K562 (cell line): ENCODE data around the gene MTMR4. TPM values are rescaled to one million over a fixed set of nuclear protein-coding genes. Genes with fewer than 3 reads are reported as not detected.

Experiments
- ATAC-seq: fragments of 200-7000 bp; cut with Tn5 transposase; 3 replicates; pipeline ENCODE4 v1.9.1; 2020; ENCODE audit warnings: moderate library complexity
- BruUV-seq: library from RNA; stranded (reverse); fragments of 400-500 nt; replicated peaks from 2 replicates; lab custom pipeline; 2021; lab: Mats Ljungman, UMichigan
- CTCF ChIA-PET: fragments of 300-600 bp; formaldehyde crosslinking; extraction: SDS; loops from one replicate; lab custom pipeline; 2021; ENCODE audit warnings: low intra/inter-chr PET ratio; lab: Yijun Ruan, JAX
- POLR2A ChIA-PET: fragments of 300-600, 350-650 bp; sonication (Branson Sonifier 250); formaldehyde crosslinking; extraction: SDS; loops from one replicate; lab custom pipeline; 2021; ENCODE audit warnings: antibody characterized with exemption, inconsistent platforms; lab: Yijun Ruan, JAX
- DNase-seq, 4 experiments: peaks; one replicate each; pipeline versions ENCODE4 v3.0.0 to v3.0.0-alpha.2; 2011 to 2018; ENCODE audit warnings: low spot score in 3 of 4, mixed read lengths in 3 of 4; ENCODE audit errors: extremely low read depth in 1 of 4
- FAIRE-seq: peaks from 2 replicates; lab custom pipeline; 2011; peaks lifted over from hg19 to GRCh38; lab: Jason Lieb, UNC
- H2AFZ ChIP-seq: 2 replicates; pipeline ENCODE4 v1.6.0; 2011; ENCODE audit warnings: low read depth, low read length, control low read depth, inconsistent platforms
- H3K27ac ChIP-seq: fragments of 200-600 bp; 3 replicates; pipeline ENCODE4 v1.8.0; 2011; ENCODE audit warnings: low read depth, mild to moderate bottlenecking, control low read depth, inconsistent platforms, low read length, moderate library complexity, mixed read lengths; ENCODE audit errors: extremely low read depth
- H3K27me3 ChIP-seq, 2 experiments: fragments of 300-600 bp in 1 of 2; 2 replicates in 1 of 2; 3 replicates in 1 of 2; pipeline versions ENCODE4 v1.6.0 to v1.8.0; 2011; ENCODE audit warnings: inconsistent platforms in 2 of 2, low read length in 2 of 2, mild to moderate bottlenecking in 1 of 2, mixed read lengths in 1 of 2, moderate library complexity in 1 of 2; ENCODE audit not compliant: control insufficient read depth in 2 of 2, insufficient read depth in 2 of 2
- H3K36me3 ChIP-seq: fragments of 300-600 bp; 3 replicates; pipeline ENCODE4 v1.8.0; 2011; ENCODE audit warnings: mild to moderate bottlenecking, low read length, inconsistent platforms; ENCODE audit not compliant: control insufficient read depth, insufficient read depth
- H3K4me1 ChIP-seq, 2 experiments: fragments of 200-600 bp in 1 of 2; replicated peaks in 1 of 2; 2 replicates in 1 of 2; 3 replicates in 1 of 2; pipeline versions ENCODE4 v1.5.1 to v1.8.0; 2011; ENCODE audit warnings: inconsistent platforms in 2 of 2, low read length in 2 of 2, mild to moderate bottlenecking in 1 of 2, mixed read lengths in 1 of 2, moderate library complexity in 1 of 2; ENCODE audit not compliant: control insufficient read depth in 2 of 2, insufficient read depth in 2 of 2
- H3K4me2 ChIP-seq: 2 replicates; pipeline ENCODE4 v1.6.1; 2011; ENCODE audit warnings: low read length, control low read depth, inconsistent platforms, mixed read lengths; ENCODE audit not compliant: insufficient read depth
- H3K4me3 ChIP-seq: fragments of 200-600 bp; sonication (generic), shearing (Covaris generic); 2 replicates; pipeline ENCODE4 v1.5.1; 2016; ENCODE audit warnings: control low read depth, inconsistent platforms
- H3K79me2 ChIP-seq: fragments of 200-600 bp; 3 replicates; pipeline ENCODE4 v1.8.0; 2011; ENCODE audit warnings: low read length, inconsistent platforms; ENCODE audit not compliant: control insufficient read depth, insufficient read depth
- H3K9ac ChIP-seq, 2 experiments: 2 replicates each; pipeline versions ENCODE4 v1.6.0 to v1.6.1; 2011; ENCODE audit warnings: low read depth in 2 of 2, low read length in 2 of 2, control low read depth in 1 of 2, inconsistent platforms in 1 of 2, mild to moderate bottlenecking in 1 of 2, mixed read lengths in 1 of 2; ENCODE audit not compliant: insufficient read depth in 1 of 2
- H3K9me1 ChIP-seq: one replicate; pipeline ENCODE4 v1.6.0; 2011; ENCODE audit warnings: inconsistent platforms, mild to moderate bottlenecking, low read length, moderate library complexity; ENCODE audit not compliant: control insufficient read depth, insufficient read depth
- H3K9me3 ChIP-seq: replicated peaks from 2 replicates; pipeline ENCODE4 v1.5.1; 2011; ENCODE audit warnings: low read depth, low read length, inconsistent platforms; ENCODE audit not compliant: control insufficient read depth, insufficient read depth
- H4K20me1 ChIP-seq: replicated peaks from 2 replicates; pipeline ENCODE4 v1.6.1; 2011; ENCODE audit warnings: low read length, inconsistent platforms, mixed read lengths; ENCODE audit not compliant: control insufficient read depth, insufficient read depth
- HSF4 ChIP-seq: fragments of 250-450 bp; sonication (Bioruptor Pico); IDR thresholded peaks from 2 replicates; pipeline ENCODE4 v2.1.2; 2022; ENCODE audit warnings: mild to moderate bottlenecking, moderate library complexity, borderline replicate concordance
- NRF1 ChIP-seq, 2 experiments: fragments of 450-650 bp; IDR thresholded peaks in 1 of 2; conservative IDR thresholded peaks in 1 of 2; 2 replicates each; pipeline ENCODE4 v1.6.1; 2014; ENCODE audit warnings: mild to moderate bottlenecking in 2 of 2
- SPI1 ChIP-seq: IDR thresholded peaks from 2 replicates; pipeline ENCODE4 v1.6.1; 2011; ENCODE audit warnings: low read depth, low read length, control low read depth, borderline replicate concordance
- ZNF324 ChIP-seq: fragments of 250-450 bp; sonication (Bioruptor Pico); IDR thresholded peaks from 2 replicates; pipeline ENCODE4 v1.4.0; 2020; ENCODE audit warnings: mild to moderate bottlenecking
- WGBS: fragments of 100-300 bp; shearing (Covaris generic); methylation state at CpG from one replicate; pipeline ENCODE4 v1.1.6; 2016; ENCODE audit warnings: low coverage, mixed read lengths; ENCODE audit not compliant: insufficient coverage; ENCODE audit errors: missing lambda C conversion rate; 5-methylcytosine and 5-hydroxymethylcytosine counted together
- in situ Hi-C: fragments of 300-500 bp; cut with MboI; formaldehyde crosslinking; loops from 4 replicates; pipeline ENCODE4 v1.15.0; 2018; ENCODE audit warnings: inconsistent platforms, mixed read lengths
- intact Hi-C: fragments of 100-400 bp; cut with micrococcal nuclease; formaldehyde crosslinking; loops from 2 replicates; pipeline ENCODE4 v1.14.2; 2022
- polyA plus RNA-seq, 8 experiments: library from polyadenylated mRNA; depleted of rRNA in 4 of 8; stranded (reverse) in 5 of 8; unstranded in 3 of 8; fragments of >200 nt; fragmentation: Nextera tagmentation in 2 of 8; fragmentation: Illumina TruSeq in 1 of 8; extraction: Ambion mirVana in 2 of 8; extraction: Trizol in 1 of 8; gene quantifications; 2 replicates each; pipeline versions ENCODE4 v1.2.1 to v1.2.3, GENCODE V29; 2011 to 2014; ENCODE audit warnings: inconsistent platforms in 1 of 8, missing spikeins in 1 of 8
- total RNA-seq, 7 experiments: library from RNA; depleted of rRNA in 6 of 7; stranded (reverse); fragments of >200 nt in 6 of 7; fragmentation: Illumina TruSeq in 2 of 7; extraction: Trizol in 2 of 7; gene quantifications; 2 replicates each; pipeline versions ENCODE4 v1.2.1 to v1.2.3, GENCODE V29; 2011 to 2021; ENCODE audit warnings: low replicate concordance in 1 of 7

The MTMR4 gene
- total and polyA plus RNA-seq, 9 of the 15 experiments (the other 6 are each of a cell fraction or from before 2014, with no cell fraction given), result 8.8 to 45.7 (median 28.7) TPM

DNA sequence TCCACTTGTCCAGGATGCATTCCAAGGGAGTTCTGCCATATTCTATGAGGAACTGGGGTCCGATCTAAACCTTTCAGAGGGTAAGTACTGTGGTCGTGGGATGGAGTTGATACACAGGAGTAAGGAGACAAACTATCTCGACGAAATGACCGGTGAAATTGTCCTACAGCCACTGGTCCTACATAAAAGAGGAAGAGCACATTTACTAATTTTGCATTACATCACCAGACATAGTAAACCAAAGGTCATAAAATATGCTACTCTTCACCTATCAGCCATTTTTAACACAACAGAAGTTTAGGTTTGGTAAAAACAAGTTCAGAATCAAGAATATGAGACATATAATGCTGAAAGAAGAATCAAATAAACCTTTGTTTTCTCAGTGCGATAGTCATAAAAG is 34.3 kb downstream of the MTMR4 start:
- Histone ChIP-seq H3K4me2 (no peak overlapping the region), H3K27me3 (peaks cover 0 to 3% of the 10 kb centered on the region in 2 experiments; a peak in 1 of 5 replicates), H3K4me3 (no peak overlapping the region), H2AFZ (no peak overlapping the region), H3K79me2 (no peaks in the 10 kb centered on the region), H4K20me1 (no peaks in the 10 kb centered on the region), H3K9ac (no peak overlapping the region), H3K36me3 (no peaks in the 10 kb centered on the region), H3K4me1 (peaks cover 0 to 2% of the 10 kb centered on the region in 2 experiments; a peak in 1 of 5 replicates), H3K27ac (no peak overlapping the region), H3K9me3 (no peaks in the 10 kb centered on the region), H3K9me1 (no peaks in the 10 kb centered on the region)
- DNase-seq (no peak), FAIRE-seq (no peak), ATAC-seq (no peak)
- 0 out of 2 replicates have a peak, but pooled peaks have one; percentile 4 for TF ChIP-seq SPI1
- TF ChIP-seq HSF4, result no peak
- no TSS peak for BruUV-seq
- in situ Hi-C loops, result no loop called here
- 28% methylated on average over 6 of the region's 6 CpGs for WGBS
- POLR2A ChIA-PET, result no interaction called here
- CTCF ChIA-PET, result no interaction called here
- intact Hi-C loops, result no loop called here

DNA sequence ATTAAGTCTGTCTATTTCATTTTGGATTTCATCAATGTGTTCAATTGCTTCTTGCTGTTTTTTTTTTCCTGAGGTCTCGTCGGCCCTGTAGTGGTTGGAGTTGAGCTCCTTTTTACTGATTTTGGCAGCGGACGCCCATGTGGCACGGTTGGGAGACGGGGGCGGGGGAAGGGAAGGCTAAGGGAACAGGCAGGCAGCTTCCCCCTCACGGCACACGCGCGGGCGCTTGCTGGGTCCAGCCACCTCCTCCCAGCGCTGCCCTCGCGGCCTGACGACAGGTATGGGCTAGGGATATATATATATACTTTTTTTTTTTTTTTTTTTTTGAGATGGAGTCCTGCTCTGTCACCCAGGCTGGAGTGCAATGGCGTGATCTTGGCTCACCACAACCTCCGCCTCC is 37.6 kb downstream of the MTMR4 start:
- Histone ChIP-seq H3K9me1 (no peaks in the 10 kb centered on the region), H3K9ac (0 out of 4 replicates have a peak overlapping the region, but pooled peaks of 1 of the 2 experiments have one; percentile 55), H3K4me2 (peak overlapping the region; percentile 25; the same call in 1 of the 2 replicates), H3K27me3 (peaks cover 0 to 3% of the 10 kb centered on the region in 2 experiments; a peak in 2 of 5 replicates), H4K20me1 (no peaks in the 10 kb centered on the region), H3K9me3 (no peaks in the 10 kb centered on the region), H3K79me2 (no peaks in the 10 kb centered on the region), H3K4me3 (no peak overlapping the region), H3K4me1 (peaks cover 0 to 2% of the 10 kb centered on the region in 2 experiments; a peak in 1 of 5 replicates)
- DNase-seq, result no peak
- no TSS peak for BruUV-seq
- FAIRE-seq, result no peak
- ATAC-seq, result peak; percentile 49; the same call in 2 of the 3 replicates
- in situ Hi-C loops (no loop called here), intact Hi-C loops (no loop called here)
- WGBS, result 8% methylated on average over 7 of the region's 18 CpGs
- CTCF ChIA-PET, result no interaction called here
- TF ChIP-seq ZNF324 (no peak), NRF1 (conservative IDR thresholded peaks at IDR 0.05 in 1 of 2, IDR thresholded peaks at IDR 0.05 in 1 of 2) (peak; percentile 35 to 38; a peak in 1 of 4 replicates)
- TF ChIP-seq, all 486 proteins: peak for 1
- Histone ChIP-seq H3K27ac (no peak overlapping the region), H2AFZ (peak overlapping the region; percentile 70), H3K36me3 (no peaks in the 10 kb centered on the region)
- POLR2A ChIA-PET, result interaction anchor here (0.6 to 1.1 kb wide), 4 partner anchors 20 to 353 kb away, joined by 3 to 4 read pairs (median 3); partner anchors contain the start of gene TSPOAP1
